GF-D8 (cell line): ENCODE results near the gene CFAP221.
"Not testable (repeated sequence)": the region's sequence is repeated elsewhere in the genome, so short reads cannot be mapped to it uniquely, and the experiment has no call there.

Experiments
- DNase-seq: peaks from one replicate; lab custom pipeline; 2025; lab: John Stamatoyannopoulos, UW

CFAP221 gene

GRCh38 chr2:119590873-119591272, 46.6 kb downstream of the CFAP221 start:
- DNase-seq: no peak

- DNase-seq: no peak
Measured at GRCh38 chr2:119591523-119591922, 47.3 kb downstream of the CFAP221 start.

GRCh38 chr2:119592436-119592835, 48.2 kb downstream of the CFAP221 start:
- DNase-seq: no peak

- no peak for DNase-seq
Measured at GRCh38 chr2:119596638-119597037, 52.4 kb downstream of the CFAP221 start.

GRCh38 chr2:119598596-119599263, 54.5 kb downstream of the CFAP221 start:
- DNase-seq: no peak

- DNase-seq: no peak
Measured at GRCh38 chr2:119599384-119599783, 55.1 kb downstream of the CFAP221 start.

GRCh38 chr2:119605096-119605495, 60.8 kb downstream of the CFAP221 start:
- no peak for DNase-seq

GRCh38 chr2:119606674-119607073, 62.4 kb downstream of the CFAP221 start:
- no peak for DNase-seq

- no peak for DNase-seq
Measured at GRCh38 chr2:119608553-119608952, 64.3 kb downstream of the CFAP221 start.

- DNase-seq: no peak
Measured at GRCh38 chr2:119609337-119609736, 65.1 kb downstream of the CFAP221 start.

GRCh38 chr2:119614140-119614539, 69.9 kb downstream of the CFAP221 start:
- DNase-seq: not testable (repeated sequence)

- no peak for DNase-seq
Measured at GRCh38 chr2:119616421-119616820, 72.2 kb downstream of the CFAP221 start.

- no peak for DNase-seq
Measured at GRCh38 chr2:119617455-119617854, 73.2 kb downstream of the CFAP221 start.

GRCh38 chr2:119618725-119619124, 74.5 kb downstream of the CFAP221 start:
- DNase-seq: not testable (repeated sequence)

- no peak for DNase-seq
Measured at GRCh38 chr2:119625226-119625625, 81.0 kb downstream of the CFAP221 start.

- DNase-seq: no peak
Measured at GRCh38 chr2:119629323-119629825, 85.1 kb downstream of the CFAP221 start.

GRCh38 chr2:119630121-119630520, 85.9 kb downstream of the CFAP221 start:
- DNase-seq: no peak

GRCh38 chr2:119637371-119637770, 93.1 kb downstream of the CFAP221 start:
- DNase-seq: no peak

- DNase-seq: no peak
Measured at GRCh38 chr2:119638246-119638645, 94.0 kb downstream of the CFAP221 start.

- DNase-seq: no peak
Measured at GRCh38 chr2:119638685-119639554, 94.7 kb downstream of the CFAP221 start.

- DNase-seq: no peak
Measured at GRCh38 chr2:119641562-119642258, 97.5 kb downstream of the CFAP221 start.

GRCh38 chr2:119644186-119644585, 99.9 kb downstream of the CFAP221 start:
- no peak for DNase-seq
